AG09319 (cell line): ENCODE measurements around the gene KCNJ12.

Experiments
- DNase-seq: peaks from one replicate; pipeline ENCODE4 v3.0.0-alpha.2; 2010; ENCODE audit warnings: low read depth; ENCODE audit errors: extremely low read depth
- TF ChIP-seq, protein P1 (sequence below): IDR thresholded peaks from 2 replicates; pipeline ENCODE4 v1.5.1; 2011; ENCODE audit warnings: low read depth, mild to moderate bottlenecking, inconsistent platforms, low read length, moderate library complexity

The KCNJ12 gene

GRCh38 chr17:21376759-21377690 is 868 bp downstream of the KCNJ12 start:
- no peak for DNase-seq
- TF ChIP-seq, protein P1, sequence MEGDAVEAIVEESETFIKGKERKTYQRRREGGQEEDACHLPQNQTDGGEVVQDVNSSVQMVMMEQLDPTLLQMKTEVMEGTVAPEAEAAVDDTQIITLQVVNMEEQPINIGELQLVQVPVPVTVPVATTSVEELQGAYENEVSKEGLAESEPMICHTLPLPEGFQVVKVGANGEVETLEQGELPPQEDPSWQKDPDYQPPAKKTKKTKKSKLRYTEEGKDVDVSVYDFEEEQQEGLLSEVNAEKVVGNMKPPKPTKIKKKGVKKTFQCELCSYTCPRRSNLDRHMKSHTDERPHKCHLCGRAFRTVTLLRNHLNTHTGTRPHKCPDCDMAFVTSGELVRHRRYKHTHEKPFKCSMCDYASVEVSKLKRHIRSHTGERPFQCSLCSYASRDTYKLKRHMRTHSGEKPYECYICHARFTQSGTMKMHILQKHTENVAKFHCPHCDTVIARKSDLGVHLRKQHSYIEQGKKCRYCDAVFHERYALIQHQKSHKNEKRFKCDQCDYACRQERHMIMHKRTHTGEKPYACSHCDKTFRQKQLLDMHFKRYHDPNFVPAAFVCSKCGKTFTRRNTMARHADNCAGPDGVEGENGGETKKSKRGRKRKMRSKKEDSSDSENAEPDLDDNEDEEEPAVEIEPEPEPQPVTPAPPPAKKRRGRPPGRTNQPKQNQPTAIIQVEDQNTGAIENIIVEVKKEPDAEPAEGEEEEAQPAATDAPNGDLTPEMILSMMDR: no peak

GRCh38 chr17:21377705-21378396 is 1.7 kb downstream of the KCNJ12 start:
- TF ChIP-seq, protein P1: no peak
- DNase-seq: no peak

DNA sequence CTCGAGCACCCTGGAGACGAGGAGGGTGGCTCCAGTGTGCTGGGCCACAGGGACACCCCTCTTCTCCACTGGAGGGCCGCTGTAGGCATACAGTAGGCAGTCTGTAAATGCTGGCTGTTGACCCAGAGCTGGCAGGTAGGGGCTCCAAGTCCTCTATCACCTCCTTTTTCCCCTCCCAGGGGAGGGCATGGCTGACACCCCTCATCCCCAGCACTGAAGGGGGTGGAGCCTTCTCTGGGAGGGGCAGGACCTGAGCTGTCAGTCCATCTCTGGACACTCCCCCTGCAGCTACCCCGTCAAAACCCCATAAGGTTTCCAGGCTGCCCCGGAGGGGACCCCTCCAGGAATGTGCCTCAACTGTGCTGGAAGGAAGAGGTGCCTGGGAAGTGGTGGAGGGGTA is 2.4 kb downstream of the KCNJ12 start:
- TF ChIP-seq, protein P1: no peak
- DNase-seq: no peak

DNA sequence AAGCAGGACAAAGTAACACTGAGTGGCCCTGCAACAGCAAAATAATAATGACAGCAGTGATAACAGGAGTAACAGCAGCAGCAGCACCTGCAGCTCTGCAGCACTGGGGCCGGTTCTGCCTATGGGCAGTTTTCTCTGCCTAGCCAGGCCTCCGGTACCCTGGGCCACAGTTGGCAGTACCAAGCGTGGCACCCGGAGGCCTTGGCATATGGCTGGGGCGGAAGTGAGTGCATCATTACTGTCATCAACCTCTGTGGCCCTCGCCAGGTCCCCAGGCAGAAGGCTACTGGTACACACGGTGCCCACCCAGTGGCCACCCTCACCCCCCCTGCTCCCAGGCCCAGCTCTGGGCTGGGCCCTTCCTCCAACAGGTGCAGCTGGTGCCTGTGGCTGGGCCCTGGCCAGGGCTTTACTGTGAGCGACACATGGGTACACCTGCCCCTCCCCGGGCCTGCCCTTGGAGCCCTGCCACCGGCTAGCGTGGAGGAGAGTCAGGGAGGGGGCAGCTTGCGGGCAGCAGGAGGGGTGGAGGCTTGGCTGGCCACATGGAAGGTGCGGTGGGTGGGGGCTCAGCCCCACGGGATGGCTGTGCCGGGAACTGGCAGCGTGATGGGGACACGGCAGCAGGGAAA is 3.0 kb downstream of the KCNJ12 start:
- TF ChIP-seq, protein P1: no peak

GRCh38 chr17:21380659-21381058 is 4.5 kb downstream of the KCNJ12 start:
- no peak for DNase-seq
- TF ChIP-seq, protein P1: no peak

More for the DNA sequence above, 3.0 kb downstream of the KCNJ12 start:
- no peak for DNase-seq

GRCh38 chr17:21381076-21381706 is 5.0 kb downstream of the KCNJ12 start:
- DNase-seq: no peak
- TF ChIP-seq, protein P1: no peak
